GM19324 (cell line): ENCODE measurements around the gene TLN1.
A peak's percentile ranks its signal among the peaks of the same experiment; 100 is the strongest.

Experiments
- ATAC-seq: cut with Tn5 transposase; IDR thresholded peaks from one replicate; pipeline ENCODE4 v1.9.1; 2021; ENCODE audit warnings: mild to moderate bottlenecking, moderate library complexity; ENCODE audit not compliant: unreplicated experiment, low FRiP score

The TLN1 gene

DNA sequence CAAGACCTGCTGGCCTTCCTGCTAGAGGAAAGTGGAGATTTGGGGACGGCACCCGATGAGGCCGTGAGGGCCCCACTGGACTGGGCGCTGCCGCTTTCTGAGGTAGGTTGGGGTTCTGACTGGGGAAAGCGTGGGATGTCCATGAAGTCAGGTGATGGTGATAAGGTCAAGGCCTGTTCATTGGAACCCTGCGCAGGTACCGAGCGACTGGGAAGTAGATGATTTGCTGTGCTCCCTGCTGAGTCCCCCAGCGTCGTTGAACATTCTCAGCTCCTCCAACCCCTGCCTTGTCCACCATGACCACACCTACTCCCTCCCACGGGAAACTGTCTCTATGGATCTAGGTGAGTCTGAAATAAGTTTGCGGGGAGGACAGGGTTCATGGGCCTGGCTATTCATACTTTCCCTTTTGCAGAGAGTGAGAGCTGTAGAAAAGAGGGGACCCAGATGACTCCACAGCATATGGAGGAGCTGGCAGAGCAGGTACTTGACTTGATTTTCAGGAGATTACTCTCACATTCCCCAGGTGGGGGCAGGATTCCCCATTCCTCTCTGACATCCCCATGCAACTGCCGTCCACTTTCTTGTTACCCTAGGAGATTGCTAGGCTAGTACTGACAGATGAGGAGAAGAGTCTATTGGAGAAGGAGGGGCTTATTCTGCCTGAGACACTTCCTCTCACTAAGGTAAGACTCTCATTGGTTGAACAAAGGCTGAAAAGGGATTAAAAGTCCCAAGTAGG is 976 bp upstream of the TLN1 start:
- ATAC-seq, result peak; percentile 1

DNA sequence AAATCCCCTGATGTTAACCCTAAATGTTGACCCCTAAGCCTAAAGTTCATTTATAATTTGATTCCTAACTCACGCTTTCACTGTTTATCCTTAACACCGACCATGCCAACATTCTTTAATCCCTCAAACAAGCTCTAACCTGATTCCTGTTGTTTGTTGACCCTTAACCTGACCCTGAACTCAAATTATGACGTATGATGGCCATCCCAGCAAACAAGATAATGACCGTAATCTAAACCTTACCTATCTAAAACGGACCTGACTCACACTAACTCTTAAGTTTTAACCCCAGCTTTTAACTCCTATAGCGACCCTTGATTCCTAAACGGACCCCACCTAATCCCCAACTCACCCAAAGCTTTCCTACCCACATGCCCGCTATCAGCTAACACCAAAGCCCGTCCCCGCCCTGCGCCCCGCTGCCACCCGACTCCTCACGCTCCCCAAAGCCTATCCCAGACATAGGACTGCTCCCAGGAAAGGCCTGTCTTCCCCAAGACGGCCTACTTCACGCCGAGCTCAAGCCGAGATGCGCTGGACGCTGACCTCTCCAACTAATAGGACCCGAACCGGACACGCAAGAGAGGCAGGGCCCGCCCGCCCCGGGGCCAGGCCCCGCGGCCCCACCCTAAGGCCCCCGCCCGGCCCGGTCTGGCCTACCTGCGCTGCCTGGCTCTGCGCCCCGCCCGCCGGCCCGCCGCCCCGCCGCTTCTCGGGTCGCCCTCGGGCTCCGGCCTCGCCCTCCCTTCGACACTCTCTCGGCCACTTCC is 395 bp downstream of the TLN1 start:
- ATAC-seq, result no peak

- ATAC-seq, result no peak
Measured at GRCh38 chr9:35730486-35730854, 1.5 kb downstream of the TLN1 start.

DNA sequence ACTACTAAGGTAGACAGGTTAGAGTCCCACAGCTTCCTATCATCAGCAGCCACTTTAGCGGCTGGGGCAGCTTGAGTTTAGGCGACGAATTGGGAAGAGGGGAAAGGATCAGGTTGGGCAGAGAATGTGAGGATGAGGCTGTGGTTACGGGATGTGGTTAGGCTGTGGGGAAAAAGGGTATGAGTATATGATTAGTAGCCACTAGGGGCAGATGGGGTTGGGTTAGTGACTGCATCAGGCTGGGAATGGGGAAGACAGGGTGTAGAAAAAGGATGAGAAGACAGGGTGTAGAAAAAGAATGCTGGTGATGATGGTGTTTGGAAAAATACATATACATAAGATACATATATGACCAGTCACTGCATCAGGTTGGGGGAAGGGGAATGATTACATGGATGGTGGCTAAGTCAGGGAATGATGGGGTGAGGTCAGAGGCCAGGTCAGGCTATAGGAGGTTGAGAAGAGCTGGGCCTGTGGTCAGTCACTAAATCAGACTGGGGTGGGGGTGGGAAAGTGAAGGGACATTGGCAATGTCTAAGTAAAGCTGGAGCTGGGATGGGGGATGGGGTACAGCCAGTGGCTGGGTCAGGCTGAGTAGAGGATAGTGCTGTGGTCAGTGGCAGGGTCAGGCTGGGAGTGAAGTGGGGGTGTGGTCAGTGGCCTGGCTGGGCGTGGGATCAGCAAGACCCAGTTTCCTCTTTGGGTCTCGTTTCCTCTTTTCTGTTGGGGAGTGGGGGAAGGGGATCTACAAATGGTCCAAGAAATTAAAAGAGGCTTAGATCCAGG is 2.1 kb downstream of the TLN1 start:
- no peak for ATAC-seq

GRCh38 chr9:35729101-35729500 is 2.9 kb downstream of the TLN1 start:
- no peak for ATAC-seq

- ATAC-seq, result no peak
Measured at GRCh38 chr9:35728041-35728971, 3.7 kb downstream of the TLN1 start.

GRCh38 chr9:35727676-35728040 is 4.3 kb downstream of the TLN1 start:
- ATAC-seq, result no peak

- ATAC-seq, result no peak
Measured at GRCh38 chr9:35726931-35727330, 5.1 kb downstream of the TLN1 start.

DNA sequence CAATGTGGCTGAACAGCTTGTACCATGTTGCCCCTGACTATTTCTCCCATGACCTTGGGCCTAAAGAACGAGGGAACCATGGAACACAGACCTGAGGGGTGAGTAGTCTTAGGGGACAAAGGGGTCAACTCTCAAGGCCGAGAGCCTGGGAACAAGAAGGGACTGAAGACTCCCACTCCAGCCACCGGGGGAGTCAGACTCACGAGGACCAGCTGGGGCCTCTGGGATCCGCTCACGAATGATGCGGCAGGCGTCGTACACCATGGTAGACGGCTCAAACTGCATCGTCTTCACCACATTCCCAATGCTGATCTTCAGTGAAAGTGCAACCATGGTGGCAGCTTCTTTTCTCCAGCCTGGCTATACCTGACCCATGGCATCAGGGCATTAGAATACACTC is 6.6 kb downstream of the TLN1 start:
- no peak for ATAC-seq

- no peak for ATAC-seq
Measured at GRCh38 chr9:35723908-35724307, 8.1 kb downstream of the TLN1 start.

DNA sequence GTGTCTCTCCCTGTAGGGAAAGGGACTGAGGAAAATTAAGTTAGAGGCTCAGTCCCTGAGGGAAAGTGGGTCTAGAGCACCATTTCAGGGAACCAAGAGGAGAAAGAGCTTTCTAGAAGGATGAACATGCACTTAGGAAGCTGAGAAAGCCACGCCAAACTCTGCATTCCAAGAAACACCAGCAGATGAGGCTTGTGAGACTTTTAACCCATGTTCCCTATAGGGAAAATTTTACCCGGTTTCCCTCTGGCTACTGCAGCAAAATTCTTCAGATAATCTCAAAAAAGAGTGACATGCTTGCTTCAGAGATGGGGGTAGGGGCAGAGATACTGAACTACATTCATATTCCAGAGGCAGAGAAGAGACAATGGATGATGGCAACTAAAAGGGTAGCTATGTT is 8.6 kb downstream of the TLN1 start:
- ATAC-seq, result no peak

DNA sequence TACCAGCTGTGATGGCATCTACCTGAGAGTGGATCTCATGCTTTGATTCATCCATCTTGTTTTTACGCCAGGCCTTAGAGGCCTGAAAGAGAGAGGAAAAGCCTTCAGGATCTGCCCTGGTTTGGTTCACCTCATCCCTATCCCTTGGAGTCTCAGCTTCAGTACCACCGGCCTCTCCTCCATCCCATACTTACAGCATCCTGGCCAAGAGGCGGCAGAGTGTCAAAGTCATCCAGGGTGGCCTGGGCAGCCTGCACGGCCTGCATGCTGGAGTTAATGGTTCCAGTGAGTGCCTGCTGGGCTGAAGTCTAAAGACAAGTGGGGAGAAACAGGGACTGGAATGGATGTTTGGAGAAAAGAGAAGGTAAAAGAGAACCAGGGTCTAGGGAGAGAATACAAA is 12.4 kb downstream of the TLN1 start:
- no peak for ATAC-seq

- ATAC-seq, result no peak
Measured at GRCh38 chr9:35718721-35719511, 13.1 kb downstream of the TLN1 start.

DNA sequence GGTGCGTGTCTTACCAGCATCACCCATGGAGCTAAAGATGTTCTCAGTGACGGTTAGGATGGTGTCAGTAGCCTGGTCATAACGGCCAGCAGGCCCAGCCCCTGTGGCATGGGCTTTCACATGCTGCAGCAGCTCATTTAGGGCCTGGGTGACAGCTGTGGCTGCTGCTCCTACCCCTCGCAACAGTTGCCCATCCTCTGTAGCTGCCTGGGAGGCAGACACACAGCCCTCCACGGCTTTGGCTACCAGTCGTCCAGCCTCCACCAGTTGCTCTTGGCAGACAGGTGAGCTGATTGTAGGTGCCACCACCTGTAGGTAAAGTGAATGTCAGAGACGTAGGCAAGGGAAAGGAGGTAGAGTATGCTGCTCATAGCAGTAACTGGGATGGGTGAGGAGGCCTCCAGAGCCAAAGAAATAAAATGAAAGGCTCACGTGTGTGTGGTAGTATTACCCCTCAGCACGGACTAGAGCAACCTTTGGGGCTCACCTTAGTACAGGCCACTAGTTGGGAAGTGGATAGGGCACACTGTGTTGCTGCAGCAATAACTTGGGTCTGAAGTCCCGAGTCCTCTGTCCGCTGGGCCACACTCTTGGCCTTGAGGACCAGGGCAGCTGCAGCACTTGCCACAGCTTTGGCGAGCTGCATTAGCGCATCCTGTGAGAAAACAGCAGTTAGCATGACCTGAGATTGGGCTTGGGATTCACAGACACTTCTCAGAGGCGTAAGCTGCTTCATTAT is 14.7 kb downstream of the TLN1 start:
- ATAC-seq, result no peak

DNA sequence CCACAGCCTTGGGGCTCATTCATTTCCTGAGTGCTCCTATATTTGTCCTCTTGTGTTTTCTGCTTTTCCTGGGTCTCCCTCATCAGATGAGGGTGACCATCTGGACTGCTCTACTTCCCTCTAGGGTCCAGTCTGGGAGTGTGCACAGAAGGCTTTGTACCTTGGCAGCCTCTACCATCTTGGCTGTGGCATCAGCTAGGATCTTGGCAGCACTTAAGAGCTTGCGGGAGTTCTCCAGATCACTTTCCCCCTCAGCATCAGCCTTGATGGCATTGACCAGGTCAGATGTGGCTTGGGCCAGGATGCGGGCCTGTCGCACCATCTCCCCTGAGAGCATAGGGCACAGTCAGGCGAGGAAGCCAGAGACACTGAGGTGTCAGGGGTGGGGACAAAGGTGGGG is 15.8 kb downstream of the TLN1 start:
- ATAC-seq, result no peak

DNA sequence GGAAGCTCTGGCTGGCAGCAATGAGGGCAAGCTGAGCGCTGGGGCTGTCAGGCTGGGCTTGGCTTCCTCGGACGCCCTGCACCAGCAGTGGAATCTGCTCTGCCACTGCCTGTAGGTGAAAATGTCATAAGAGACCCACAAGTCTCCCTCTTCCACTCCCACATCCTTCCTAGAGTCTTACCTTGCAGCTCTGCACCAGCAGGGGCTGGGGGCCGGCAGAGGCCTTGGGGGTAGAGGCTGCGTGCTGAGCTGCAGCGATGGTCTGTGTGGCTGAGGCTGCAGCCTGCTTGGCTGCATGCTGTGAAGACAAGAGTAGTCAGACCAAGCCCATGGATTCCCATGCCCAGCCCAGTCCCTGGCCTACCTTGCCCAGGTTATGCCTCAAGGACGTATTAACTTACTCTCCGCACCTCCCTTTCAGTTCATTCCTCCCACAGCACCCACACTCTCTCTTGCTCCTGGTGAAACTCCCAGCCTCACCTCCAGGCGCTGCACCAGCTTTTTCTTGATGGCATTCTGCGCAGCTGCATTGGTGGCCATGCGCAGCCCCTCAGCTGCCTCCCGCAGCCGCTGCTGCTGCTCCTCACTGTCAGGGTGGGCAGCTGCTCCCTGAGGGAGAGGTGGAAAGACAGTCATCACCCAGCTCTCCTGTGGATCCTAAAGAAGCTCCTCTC is 17.3 kb downstream of the TLN1 start:
- ATAC-seq, result no peak

DNA sequence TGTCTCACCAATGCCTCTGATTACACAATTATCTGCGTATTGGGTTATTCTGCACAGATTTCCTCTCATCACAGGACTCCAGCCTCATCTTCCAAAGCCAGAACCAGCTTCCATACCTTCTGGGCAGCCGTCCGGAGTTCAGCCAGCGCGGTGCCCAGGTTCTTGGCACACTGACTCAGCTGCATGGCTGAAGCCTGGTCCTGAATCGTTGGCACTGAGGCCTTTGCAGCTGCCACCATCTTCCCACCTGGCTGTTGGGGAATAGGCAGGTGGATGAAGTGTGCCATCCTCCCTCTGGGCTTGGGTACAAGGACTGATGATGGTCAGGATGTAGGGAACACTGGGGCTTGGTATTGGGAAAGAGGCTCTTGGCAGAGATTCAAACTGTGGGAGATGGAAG is 17.9 kb downstream of the TLN1 start:
- no peak for ATAC-seq

- ATAC-seq, result no peak
Measured at GRCh38 chr9:35713578-35713977, 18.4 kb downstream of the TLN1 start.
